Vagina (tissue), 2 donors: ENCODE results near the gene SPATA45. TPM values are rescaled to one million over a fixed set of nuclear protein-coding genes. Genes with fewer than 3 reads are reported as not detected.
"Not testable (repeated sequence)": the region's sequence is repeated elsewhere in the genome, so short reads cannot be mapped to it uniquely, and the experiment has no call there.

Experiments used
- DNase-seq, 2 donors: peaks; one replicate each; pipeline ENCODE4 v3.0.0-alpha.2; 2017; ENCODE audit errors: extremely low spot score in 2 of 2
- H3K27ac ChIP-seq: fragments of 200-600 bp; sonication (generic); one replicate; pipeline ENCODE4 v1.5.1; 2019
- H3K27me3 ChIP-seq: fragments of 200-600 bp; sonication (generic); one replicate; pipeline ENCODE4 v1.5.1; 2019
- H3K36me3 ChIP-seq, 2 donors: fragments of 200-600 bp; sonication (generic); one replicate each; pipeline ENCODE4 v1.5.1; 2017 to 2019
- H3K4me1 ChIP-seq: fragments of 200-600 bp; sonication (generic); one replicate; pipeline ENCODE4 v1.5.1; 2019
- H3K4me3 ChIP-seq, 2 donors: fragments of 200-600 bp; sonication (generic); 1 replicate in 1 of 2; 2 replicates in 1 of 2; pipeline ENCODE4 v1.5.1; 2016 to 2019
- H3K9me3 ChIP-seq: fragments of 200-600 bp; sonication (generic); one replicate; pipeline ENCODE4 v1.5.1; 2019
- POLR2A ChIP-seq, 2 donors: fragments of 450-650 bp; IDR thresholded peaks; one replicate each; pipeline ENCODE4 v1.6.1; 2017; ENCODE audit warnings: antibody characterized with exemption in 2 of 2, mild to moderate bottlenecking in 2 of 2, moderate library complexity in 2 of 2
- POLR2AphosphoS5 ChIP-seq, 2 donors: sonication (generic); formaldehyde crosslinking; IDR thresholded peaks; one replicate each; pipeline ENCODE4 v1.9.0; 2017; ENCODE audit warnings: antibody characterized with exemption in 2 of 2, mild to moderate bottlenecking in 2 of 2, low read depth in 1 of 2; ENCODE audit not compliant: insufficient read depth in 1 of 2
- intact Hi-C: fragments of 100-400 bp; cut with DNase I; formaldehyde crosslinking; loops from one replicate; pipeline ENCODE4 v1.15.1; 2023
- total RNA-seq: library from RNA; depleted of rRNA; stranded (reverse); fragments of >200 nt; gene quantifications from one replicate; pipeline ENCODE4 v1.2.3, GENCODE V29; 2016
- TF ChIP-seq, protein P1 (sequence below), 3 experiments: fragments of 450-650 bp in 2 of 3; fragments of 200-600 bp in 1 of 3; sonication (generic) in 1 of 3; IDR thresholded peaks; one replicate each; pipeline ENCODE4 v1.5.1; 2017 to 2019; ENCODE audit warnings: antibody characterized with exemption in 3 of 3, mild to moderate bottlenecking in 2 of 3, moderate library complexity in 2 of 3

Gene SPATA45
- total RNA-seq, 1 donor from 2014 or later: not detected

DNA sequence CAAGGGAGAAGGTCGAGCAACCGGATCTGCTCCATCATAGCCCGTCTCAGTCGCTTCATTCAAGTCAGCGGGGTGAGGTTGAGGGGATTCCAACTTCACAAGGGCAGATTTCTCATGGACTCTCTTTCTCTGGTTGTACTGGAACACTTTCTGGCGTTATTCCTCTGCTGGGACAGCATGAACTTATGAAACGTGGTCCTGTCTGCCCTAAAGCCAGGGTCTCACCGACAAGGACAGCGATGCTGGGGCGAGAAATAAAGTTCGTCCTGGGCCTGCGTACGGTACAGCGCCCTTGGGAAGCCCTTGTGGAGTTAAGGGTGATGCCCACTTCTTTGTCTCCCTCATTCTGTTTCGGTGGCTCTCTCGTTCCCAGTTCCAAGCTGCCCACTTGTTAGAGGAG, 9.3 kb upstream of the SPATA45 start:
- H3K4me1 ChIP-seq: peaks cover 40% of the 10 kb centered on the region
- H3K27ac ChIP-seq: no peak overlapping the region
- no peaks in the 10 kb centered on the region for H3K9me3 ChIP-seq
- no peaks in the 10 kb centered on the region for H3K27me3 ChIP-seq
- H3K36me3 ChIP-seq: no peaks in the 10 kb centered on the region
- intact Hi-C loops: no loop called here
- no peak overlapping the region for H3K4me3 ChIP-seq
- no peak for DNase-seq
- TF ChIP-seq, protein P1, sequence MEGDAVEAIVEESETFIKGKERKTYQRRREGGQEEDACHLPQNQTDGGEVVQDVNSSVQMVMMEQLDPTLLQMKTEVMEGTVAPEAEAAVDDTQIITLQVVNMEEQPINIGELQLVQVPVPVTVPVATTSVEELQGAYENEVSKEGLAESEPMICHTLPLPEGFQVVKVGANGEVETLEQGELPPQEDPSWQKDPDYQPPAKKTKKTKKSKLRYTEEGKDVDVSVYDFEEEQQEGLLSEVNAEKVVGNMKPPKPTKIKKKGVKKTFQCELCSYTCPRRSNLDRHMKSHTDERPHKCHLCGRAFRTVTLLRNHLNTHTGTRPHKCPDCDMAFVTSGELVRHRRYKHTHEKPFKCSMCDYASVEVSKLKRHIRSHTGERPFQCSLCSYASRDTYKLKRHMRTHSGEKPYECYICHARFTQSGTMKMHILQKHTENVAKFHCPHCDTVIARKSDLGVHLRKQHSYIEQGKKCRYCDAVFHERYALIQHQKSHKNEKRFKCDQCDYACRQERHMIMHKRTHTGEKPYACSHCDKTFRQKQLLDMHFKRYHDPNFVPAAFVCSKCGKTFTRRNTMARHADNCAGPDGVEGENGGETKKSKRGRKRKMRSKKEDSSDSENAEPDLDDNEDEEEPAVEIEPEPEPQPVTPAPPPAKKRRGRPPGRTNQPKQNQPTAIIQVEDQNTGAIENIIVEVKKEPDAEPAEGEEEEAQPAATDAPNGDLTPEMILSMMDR (IDR thresholded peaks at IDR 0.05): no peak
- TF ChIP-seq POLR2AphosphoS5 (IDR thresholded peaks at IDR 0.05; ENCODE audit: insufficient read depth in 1 of 2, low read depth in 1 of 2): no peak
- TF ChIP-seq POLR2A (IDR thresholded peaks at IDR 0.05): no peak

DNA sequence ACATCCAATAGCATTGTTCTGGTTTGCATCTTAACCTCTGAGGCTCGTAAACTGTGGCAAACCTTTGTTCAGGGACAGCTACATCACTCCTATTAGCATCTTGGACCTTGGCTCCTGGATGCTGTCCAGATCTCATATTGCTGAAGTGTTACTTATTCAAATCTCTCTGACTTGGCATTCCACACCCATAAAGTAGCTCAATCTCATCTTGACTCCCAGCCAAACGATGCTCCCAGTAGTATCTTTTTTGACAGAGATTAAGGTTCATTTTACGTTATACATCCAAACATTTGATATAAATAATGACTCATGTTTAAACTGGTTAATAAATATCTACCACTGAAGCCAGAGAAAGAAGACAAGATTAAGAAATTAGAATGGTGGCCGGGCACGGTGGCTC, 6.2 kb upstream of the SPATA45 start:
- H3K9me3 ChIP-seq: no peaks in the 10 kb centered on the region
- H3K27me3 ChIP-seq: no peaks in the 10 kb centered on the region
- peaks cover 14% of the 10 kb centered on the region for H3K4me1 ChIP-seq
- no peak for DNase-seq
- no peaks in the 10 kb centered on the region for H3K36me3 ChIP-seq
- TF ChIP-seq POLR2AphosphoS5 (IDR thresholded peaks at IDR 0.05; ENCODE audit: insufficient read depth in 1 of 2, low read depth in 1 of 2) (no peak), POLR2A (IDR thresholded peaks at IDR 0.05) (no peak)
- TF ChIP-seq, protein P1 (IDR thresholded peaks at IDR 0.05): no peak
- intact Hi-C loops: no loop called here
- no peak overlapping the region for H3K4me3 ChIP-seq
- H3K27ac ChIP-seq: no peak overlapping the region

DNA sequence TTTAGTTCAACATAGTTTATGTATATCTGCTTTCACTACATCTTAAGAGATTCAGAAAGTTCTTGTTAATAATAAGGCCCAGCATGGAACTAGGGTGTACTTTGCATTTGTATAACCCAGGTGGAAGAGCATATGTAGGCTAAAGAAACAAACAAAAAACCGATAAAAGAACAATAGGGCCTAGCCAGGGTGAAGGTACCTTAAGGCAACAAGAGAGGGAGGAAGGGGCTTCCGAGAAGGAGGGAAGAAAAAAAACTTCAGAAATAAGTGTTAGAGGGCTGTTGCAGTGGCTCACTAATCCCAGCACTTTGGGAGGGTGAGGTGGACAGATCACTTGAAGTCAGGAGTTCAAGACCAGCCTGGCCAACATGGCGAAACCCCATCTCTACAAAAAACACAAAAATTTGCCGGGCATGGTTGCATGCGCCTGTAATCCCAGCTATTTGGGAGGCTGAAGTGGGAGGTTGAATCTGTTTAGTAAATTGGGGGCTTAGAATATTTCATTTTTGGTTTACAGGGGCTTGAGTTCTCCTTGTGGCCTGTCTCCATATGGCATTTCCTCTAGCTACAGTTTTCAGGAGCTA, 4.7 kb upstream of the SPATA45 start:
- TF ChIP-seq POLR2AphosphoS5 (IDR thresholded peaks at IDR 0.05; ENCODE audit: insufficient read depth in 1 of 2, low read depth in 1 of 2) (no peak), POLR2A (IDR thresholded peaks at IDR 0.05) (no peak)
- TF ChIP-seq, protein P1 (IDR thresholded peaks at IDR 0.05): no peak
- intact Hi-C loops: no loop called here

DNA sequence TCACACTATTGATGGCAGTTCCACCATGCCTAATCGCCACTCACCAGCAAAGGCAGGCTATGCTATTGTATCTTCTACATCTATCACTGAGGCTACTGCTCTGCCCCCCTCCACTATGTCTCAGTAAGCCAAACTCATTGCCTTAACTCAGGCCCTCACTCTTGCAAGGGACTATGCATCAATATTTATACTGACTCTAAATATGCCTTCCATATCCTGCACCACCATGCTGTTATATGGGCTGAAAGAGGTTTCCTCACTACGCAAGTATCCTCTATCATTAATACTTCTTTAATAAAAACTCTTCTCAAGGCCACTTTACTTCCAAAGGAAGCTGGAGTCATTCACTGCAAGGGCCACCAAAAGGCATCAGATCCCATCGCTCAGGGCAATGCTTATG, 2.9 kb downstream of the SPATA45 start:
- H3K27ac ChIP-seq, DNase-seq, H3K36me3 ChIP-seq, H3K4me1 ChIP-seq, H3K9me3 ChIP-seq, intact Hi-C loops, H3K4me3 ChIP-seq, H3K27me3 ChIP-seq: not testable (repeated sequence)

More for the DNA sequence above, 4.7 kb upstream of the SPATA45 start:
- H3K36me3 ChIP-seq: no peaks in the 10 kb centered on the region
- no peaks in the 10 kb centered on the region for H3K27me3 ChIP-seq
- no peaks in the 10 kb centered on the region for H3K9me3 ChIP-seq
- no peak for DNase-seq
- H3K4me3 ChIP-seq: no peak overlapping the region
- no peak overlapping the region for H3K27ac ChIP-seq
- peaks cover 9% of the 10 kb centered on the region for H3K4me1 ChIP-seq

DNA sequence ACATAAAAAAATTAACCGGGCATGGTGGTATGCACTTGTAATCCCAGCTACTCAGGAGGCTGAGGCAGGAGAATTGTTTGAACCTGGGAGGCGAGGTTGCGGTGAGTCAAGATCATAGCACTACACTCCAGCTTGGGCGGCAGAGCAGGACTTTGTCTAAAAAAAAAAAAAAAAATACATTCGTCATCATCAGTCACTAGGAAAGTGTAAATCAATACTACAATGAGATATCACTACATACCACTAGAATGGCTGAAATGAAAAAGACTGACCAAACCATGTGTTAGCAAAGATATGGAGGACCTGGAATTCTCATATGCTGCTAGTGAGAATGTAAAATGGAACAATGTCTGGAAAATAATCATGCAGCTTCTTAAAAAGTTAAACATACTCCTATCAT, 9.3 kb downstream of the SPATA45 start:
- Histone ChIP-seq H3K4me3 (no peak overlapping the region), H3K36me3 (no peaks in the 10 kb centered on the region), H3K27ac (no peak overlapping the region), H3K27me3 (no peaks in the 10 kb centered on the region), H3K4me1 (no peaks in the 10 kb centered on the region), H3K9me3 (no peaks in the 10 kb centered on the region)
- no peak for DNase-seq
- TF ChIP-seq, protein P1 (IDR thresholded peaks at IDR 0.05): no peak
- no peak for TF ChIP-seq POLR2AphosphoS5 (IDR thresholded peaks at IDR 0.05; ENCODE audit: insufficient read depth in 1 of 2, low read depth in 1 of 2)
- TF ChIP-seq POLR2A (IDR thresholded peaks at IDR 0.05): no peak
- intact Hi-C loops: no loop called here

DNA sequence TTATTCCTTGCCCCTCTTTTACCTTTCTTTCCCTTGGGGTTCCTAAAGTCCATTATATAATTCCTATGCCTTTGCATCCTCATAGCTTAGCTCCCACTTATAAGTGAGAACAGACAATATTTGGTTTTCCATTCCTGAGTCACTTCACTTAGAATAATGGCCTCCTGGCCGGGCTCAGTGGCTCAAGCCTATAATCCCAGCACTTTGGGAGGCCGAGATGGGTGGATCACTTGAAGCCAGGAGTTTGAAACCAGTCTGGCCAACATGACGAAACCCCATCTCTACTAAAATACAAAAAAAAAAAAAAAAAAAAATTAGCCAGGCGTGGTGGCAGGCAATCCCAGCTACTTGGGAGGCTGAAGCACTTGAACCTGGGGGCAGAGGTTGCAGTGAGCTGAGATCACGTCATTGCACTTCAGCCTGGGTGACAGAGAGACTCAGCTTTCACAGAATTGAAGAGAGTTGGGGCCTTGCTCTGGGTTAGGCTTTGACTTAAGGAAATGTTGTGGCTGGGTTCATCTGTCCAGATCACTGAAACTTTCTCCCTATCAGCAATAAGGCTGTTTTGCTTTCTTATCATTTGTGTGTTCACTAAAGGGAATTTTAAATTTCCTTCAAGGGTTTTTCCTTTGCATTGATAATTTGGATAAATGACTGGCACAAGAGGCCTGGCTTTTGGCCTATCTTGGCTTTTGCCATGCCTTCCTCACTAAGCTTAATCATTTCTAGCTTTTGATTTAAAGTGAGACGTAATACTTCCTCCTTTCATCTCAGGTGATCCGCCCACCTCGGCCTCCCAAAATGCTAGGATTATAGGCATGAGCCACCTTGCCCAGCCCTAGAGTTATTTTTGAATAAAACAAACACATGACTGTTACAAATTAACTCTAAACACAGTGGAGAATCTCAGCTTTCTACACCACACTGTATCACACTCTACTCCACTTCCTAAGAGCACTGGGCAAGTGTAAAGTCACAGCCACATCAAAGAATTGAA, 13.9 kb downstream of the SPATA45 start:
- H3K9me3 ChIP-seq, DNase-seq, H3K27me3 ChIP-seq, H3K4me3 ChIP-seq, H3K36me3 ChIP-seq, H3K4me1 ChIP-seq, intact Hi-C loops, H3K27ac ChIP-seq: not testable (repeated sequence)
